ENCODE results near the gene DNHD1. TPM values are rescaled to one million over a fixed set of nuclear protein-coding genes. Genes with fewer than 3 reads are reported as not detected.

Gene DNHD1
- total and polyA plus RNA-seq, 2 of the 8 experiments (the other 6 are each of a cell fraction or from before 2014, with no cell fraction given), result 5.0 to 6.8 TPM

- Histone ChIP-seq H2BK15ac (ENCODE audit: low read length) (no peak overlapping the region), H2AFZ (ENCODE audit: low read length) (no peak overlapping the region), H2BK120ac (replicated peaks; ENCODE audit: low read depth, low read length) (no peak overlapping the region), H3K9ac (replicated peaks in 1 of 4; ENCODE audit: extremely low read depth in 1 of 4, low read depth in 3 of 4, low read length in 3 of 4) (no peak overlapping the region), H3K36me3 (ENCODE audit: control insufficient read depth in 2 of 4, insufficient read depth in 4 of 4, low read length in 3 of 4) (peaks cover 0 to 12% (median 3%) of the 10 kb centered on the region in 4 experiments; a peak in 2 of 8 replicates), H3K4ac (replicated peaks; ENCODE audit: insufficient read length, low read depth, low read length) (no peak overlapping the region), H3K4me1 (replicated peaks in 1 of 4; ENCODE audit: control insufficient read depth in 3 of 4, insufficient read depth in 4 of 4, low read length in 3 of 4) (no peaks in the 10 kb centered on the region), H3K27me3 (replicated peaks in 1 of 4; ENCODE audit: control insufficient read depth in 3 of 4, extremely low read depth in 1 of 4, insufficient read depth in 3 of 4, low read length in 3 of 4) (no peaks in the 10 kb centered on the region), H3K56ac (replicated peaks; ENCODE audit: insufficient read length, low read depth, low read length) (no peak overlapping the region), H4K5ac (ENCODE audit: insufficient read length, low read depth, low read length) (no peak overlapping the region), H2AK5ac (ENCODE audit: low read depth, low read length) (no peak overlapping the region), H3K18ac (ENCODE audit: extremely low read depth, low read length) (no peak overlapping the region), H4K8ac (ENCODE audit: extremely low read depth, insufficient read depth, low read length) (no peak overlapping the region), H3K4me2 (ENCODE audit: insufficient read depth in 1 of 2, low read depth in 2 of 2, low read length in 2 of 2) (no peak overlapping the region), H3K14ac (ENCODE audit: insufficient read length) (no peak overlapping the region), H3K23me2 (ENCODE audit: low read depth, low read length) (no peaks in the 10 kb centered on the region; the same call in 1 of the 2 replicates), H2BK5ac (ENCODE audit: low read depth, low read length) (no peak overlapping the region), H2BK12ac (ENCODE audit: low read depth, low read length) (no peak overlapping the region), H3K79me1 (ENCODE audit: low read depth, low read length) (no peaks in the 10 kb centered on the region; the same call in 1 of the 2 replicates), H3K4me3 (ENCODE audit: extremely low read depth in 1 of 4, insufficient read depth in 2 of 4, low read depth in 3 of 4, low read length in 4 of 4) (no peak overlapping the region), H4K20me1 (replicated peaks in 1 of 2; ENCODE audit: control insufficient read depth in 1 of 2, insufficient read depth in 2 of 2, low read length in 2 of 2) (no peaks in the 10 kb centered on the region), H3K9me3 (ENCODE audit: insufficient read depth in 2 of 2, low read depth in 1 of 2, low read length in 1 of 2) (no peaks in the 10 kb centered on the region), H4K91ac (replicated peaks; ENCODE audit: insufficient read length, low read length) (no peak overlapping the region), H2BK20ac (ENCODE audit: low read length) (no peak overlapping the region), H3K79me2 (ENCODE audit: control insufficient read depth in 1 of 2, insufficient read depth in 2 of 2, low read length in 2 of 2) (no peaks in the 10 kb centered on the region), H3K23ac (ENCODE audit: insufficient read length) (no peak overlapping the region), H3K27ac (ENCODE audit: low read depth, low read length) (no peak overlapping the region)
- POLR2A ChIA-PET (ENCODE audit: partially characterized antibody), result interaction anchor here (4.6 kb wide), 1 partner anchor 17 kb away, joined by 12 read pairs; the partner anchor contains the start of gene TRIM3
- WGBS, 2 experiments (ENCODE audit: extremely low coverage in 1 of 2, insufficient coverage in 1 of 2, insufficient read length in 1 of 2, insufficient replicate concordance in 2 of 2, low coverage in 1 of 2, low lambda C conversion rate in 2 of 2, missing lambda C conversion rate in 1 of 2), result 93% methylated on average over 55 of the region's 56 CpGs; no CpG with 5 or more reads in 1 of the 2 experiments
- DNase-seq (ENCODE audit: low read depth in 1 of 2, low spot score in 2 of 2) (no peak), FAIRE-seq (no peak)
- TF ChIP-seq RAD21 (IDR thresholded peaks at IDR 0.05 in 1 of 2, conservative IDR thresholded peaks at IDR 0.05 in 1 of 2; ENCODE audit: low read depth in 2 of 2, low read length in 2 of 2) (no peak), SIX5 (IDR thresholded peaks at IDR 0.05; ENCODE audit: low read depth, low read length) (no peak), MAX (IDR thresholded peaks at IDR 0.05) (no peak), CEBPB (IDR thresholded peaks at IDR 0.05; ENCODE audit: low read depth, low read length) (no peak), ZNF274 (IDR thresholded peaks at IDR 0.05; ENCODE audit: borderline replicate concordance, extremely low read depth, low read length) (no peak), JUND (IDR thresholded peaks at IDR 0.05; ENCODE audit: low read length) (no peak), RBBP5 (IDR thresholded peaks at IDR 0.05; ENCODE audit: borderline replicate concordance, low read depth, low read length) (no peak), CBX8 (IDR thresholded peaks at IDR 0.05; ENCODE audit: borderline replicate concordance, low read depth, low read length) (no peak)
- CTCF ChIA-PET (ENCODE audit: partially characterized antibody), result interaction anchor here (0.7 to 11.0 kb wide), 5 partner anchors 8 to 77 kb away, joined by 3 to 179 read pairs (median 7); partner anchors contain the start of gene HPX
These were observed 40.6 kb upstream of the DNHD1 start for GRCh38 chr11:6456361-6457073.

Measured in H1 (cell line).